ENCODE measurements around the gene SEMA4A.

GRCh38 chr1:156122519-156123355 lies 30.6 kb upstream of the SEMA4A start:
- TF ChIP-seq CTCF (conservative IDR thresholded peaks at IDR 0.05 in 1 of 2, IDR thresholded peaks at IDR 0.05 in 1 of 2; ENCODE audit: low read depth in 1 of 2, low read length in 2 of 2) (no peak), EZH2 (IDR thresholded peaks at IDR 0.05; ENCODE audit: low read length, missing control alignments) (no peak)
